Stimulated activated CD4-positive, alpha-beta T cell treated with anti-CD3 and anti-CD28 coated beads, Interleukin-12 subunit alpha, Interleukin-12 subunit beta, amount 100 ng/mL, for 24 hours (primary cell): ENCODE results near the gene KCNIP4.

Experiments
- DNase-seq, 2 experiments: peaks; one replicate each; pipeline ENCODE4 v3.0.0-alpha.2; 2020; ENCODE audit warnings: low read depth in 2 of 2

Gene KCNIP4

DNA sequence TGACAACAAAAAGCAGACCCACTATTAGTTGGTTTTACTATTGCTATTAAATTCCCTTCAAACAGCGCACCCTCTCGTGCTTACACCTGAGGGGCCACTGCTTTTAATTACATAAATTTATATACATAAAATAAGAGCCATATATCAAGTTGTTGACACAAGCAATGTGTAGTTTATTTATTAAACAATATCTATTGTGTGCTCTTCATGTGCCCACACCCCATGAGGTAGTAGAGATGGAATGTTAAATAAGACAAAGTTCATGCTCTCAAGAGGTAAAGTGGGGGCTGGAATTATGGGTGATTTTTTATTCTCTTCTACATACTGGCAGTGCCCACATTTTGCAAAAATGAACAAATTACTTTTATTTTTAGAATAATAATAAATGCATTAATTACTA, 47.3 kb downstream of the KCNIP4 start:
- DNase-seq = no peak

DNA sequence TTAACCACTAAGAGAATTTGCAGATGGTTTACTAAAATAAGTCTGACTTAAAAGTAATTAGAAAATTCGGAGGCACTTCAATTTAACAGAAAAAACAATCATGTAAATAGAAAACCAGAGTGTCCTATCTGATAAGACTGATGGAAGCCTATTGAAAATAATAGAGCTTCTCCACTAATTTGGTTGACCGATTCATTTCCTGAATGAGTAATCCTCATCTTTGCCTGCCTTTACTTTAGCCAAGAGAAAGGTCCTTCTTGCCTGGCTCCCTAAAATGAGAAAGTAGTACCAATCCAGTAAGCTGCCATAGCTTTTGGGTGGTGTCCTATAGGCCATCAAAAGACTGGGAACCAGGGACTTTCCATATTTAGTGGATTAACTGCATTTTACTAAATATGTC, 48.4 kb downstream of the KCNIP4 start:
- no peak for DNase-seq

DNA sequence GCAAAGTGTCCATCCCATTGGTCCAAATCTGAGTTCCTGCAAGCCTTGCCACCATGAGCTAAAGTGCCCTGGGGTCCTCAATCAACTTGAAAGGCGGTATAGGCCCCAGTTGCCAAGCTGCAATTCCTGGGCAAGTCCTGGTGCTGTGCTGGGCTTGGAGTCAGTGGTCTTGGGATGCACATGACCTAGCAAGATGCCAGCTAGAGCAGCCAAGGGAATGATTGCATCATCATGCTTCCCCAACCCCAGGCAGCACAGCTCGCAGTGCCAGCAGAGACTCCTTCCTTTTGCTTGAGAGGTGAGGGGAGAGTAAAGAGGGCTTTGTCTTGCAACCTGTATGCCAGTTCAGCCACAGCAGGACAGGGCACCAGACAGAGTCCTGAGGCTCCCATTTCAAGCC, 50.5 kb downstream of the KCNIP4 start:
- no peak for DNase-seq

DNA sequence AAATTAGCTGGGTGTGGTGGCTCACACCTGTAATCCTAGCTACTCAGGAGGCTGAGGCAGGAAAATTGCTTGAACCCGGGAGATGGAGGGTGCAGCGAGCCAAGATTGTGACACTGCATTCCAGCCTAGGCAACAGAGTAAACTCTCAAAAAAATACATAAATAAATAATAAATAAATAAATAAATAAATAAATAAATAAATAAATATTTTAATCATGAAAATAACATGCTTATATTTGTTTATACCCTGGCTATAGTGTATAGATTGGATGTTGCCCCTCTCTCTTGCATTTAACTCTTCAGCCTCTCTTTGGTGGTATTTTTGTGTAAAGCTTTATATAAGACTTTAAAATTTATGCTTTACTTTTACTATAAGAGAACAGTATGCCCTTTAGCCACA, 51.8 kb downstream of the KCNIP4 start:
- no peak for DNase-seq

DNA sequence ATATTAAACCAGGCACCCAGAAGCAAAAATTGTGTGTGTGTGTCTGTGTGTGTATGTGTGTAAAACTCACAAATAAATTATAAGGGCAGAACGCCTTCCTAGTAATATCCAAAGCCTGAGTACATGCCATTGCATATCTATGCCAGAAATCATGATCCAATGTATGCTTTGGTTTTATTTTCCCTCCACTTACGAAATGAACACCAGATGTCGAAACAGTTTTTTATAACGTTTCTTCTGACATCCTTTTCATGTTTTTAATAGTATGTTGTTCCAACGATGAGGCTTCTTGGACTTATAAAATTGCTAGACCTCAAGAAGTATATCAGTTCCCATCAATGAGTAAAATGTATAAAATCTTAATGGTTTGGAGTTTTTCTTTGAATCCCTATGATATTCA, 55.4 kb downstream of the KCNIP4 start:
- no peak for DNase-seq

DNA sequence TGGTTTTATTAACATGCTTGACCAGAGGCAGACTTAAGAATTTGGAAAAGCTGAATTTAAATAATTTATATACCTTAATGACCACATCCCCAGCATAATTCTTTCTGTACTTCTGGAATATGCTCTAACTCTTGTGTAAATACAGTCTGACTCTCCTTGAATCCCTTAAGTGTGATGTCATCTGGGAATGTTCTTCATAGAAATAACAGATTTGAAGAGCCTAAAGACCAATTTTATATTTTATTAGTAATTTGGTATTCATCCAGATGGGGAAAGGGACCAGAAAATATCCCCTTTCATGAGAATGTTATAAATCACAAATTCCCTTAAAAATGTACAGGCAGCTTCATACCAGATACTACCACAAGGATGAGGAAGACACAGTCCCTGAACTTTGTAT, 58.3 kb downstream of the KCNIP4 start:
- no peak for DNase-seq

DNA sequence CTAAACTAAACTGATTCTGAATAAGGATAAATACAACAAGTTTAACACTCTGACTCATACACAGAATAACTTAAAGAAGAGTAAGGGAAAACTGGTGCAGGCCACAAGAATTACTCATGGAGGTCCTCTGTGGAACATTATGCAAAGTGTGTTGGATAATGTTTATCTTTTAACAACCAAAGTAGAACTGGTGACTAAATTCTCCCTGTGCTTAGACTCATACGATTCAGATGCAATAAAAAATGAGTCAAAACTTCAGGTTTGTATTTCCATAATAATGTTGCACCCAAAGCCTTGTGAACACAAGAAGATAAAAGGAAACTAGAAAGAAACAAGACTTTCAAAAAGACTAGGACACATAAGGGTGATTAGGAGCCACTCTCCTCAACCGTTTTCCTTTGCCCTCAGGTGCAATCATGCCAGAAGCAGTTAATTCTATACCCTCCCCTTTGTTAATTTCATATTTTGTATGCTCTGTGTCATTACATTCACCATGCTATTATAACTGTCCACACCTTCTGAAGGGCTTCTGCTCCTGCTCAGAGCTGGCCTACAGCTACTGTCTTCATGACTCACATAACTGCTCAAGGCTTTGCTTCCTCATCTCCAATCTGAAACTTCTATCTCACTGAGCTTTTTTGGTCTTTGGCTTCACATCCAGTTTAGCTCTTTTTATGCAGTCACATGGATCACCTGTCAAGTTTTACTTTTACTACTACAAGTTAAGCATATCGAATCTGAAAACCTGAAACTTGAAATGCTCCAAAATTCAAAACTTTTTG, 60.2 kb downstream of the KCNIP4 start:
- no peak for DNase-seq

DNA sequence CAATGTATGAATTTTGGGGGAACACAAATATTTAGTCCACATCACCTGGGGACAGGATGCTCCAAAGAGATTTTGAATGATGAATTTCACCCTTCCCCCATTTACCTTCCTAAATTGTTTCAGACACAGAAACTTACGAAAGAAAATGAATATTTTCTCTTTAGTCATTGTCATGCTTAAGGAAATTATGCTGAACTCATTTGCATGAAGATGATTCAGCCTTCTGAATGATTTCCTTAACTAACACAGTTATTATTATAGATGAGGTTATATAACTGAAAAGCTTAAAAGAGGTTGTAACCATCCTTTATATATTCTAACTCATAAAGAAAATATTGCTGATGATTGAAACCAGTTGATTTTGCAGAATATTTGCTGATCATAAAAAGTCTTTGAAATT, 61.1 kb downstream of the KCNIP4 start:
- no peak for DNase-seq

DNA sequence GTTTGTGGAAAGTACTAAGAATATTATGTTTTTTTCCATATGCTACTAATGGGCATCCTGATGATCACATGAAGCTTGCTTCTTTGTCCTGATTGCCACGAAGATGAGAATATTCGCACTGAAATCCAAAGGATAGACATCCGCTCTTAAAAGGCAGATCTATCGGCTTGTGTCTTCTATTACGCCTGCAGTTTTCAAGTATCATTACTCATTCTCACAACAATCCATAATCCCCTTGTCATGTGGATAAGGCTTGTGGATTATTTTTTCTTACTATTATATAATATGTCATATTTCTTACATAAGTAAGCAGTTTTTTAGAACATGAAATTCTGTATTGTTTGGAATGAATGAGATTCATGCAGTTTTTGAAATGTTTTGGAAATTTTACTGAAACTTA, 62.8 kb downstream of the KCNIP4 start:
- DNase-seq = no peak

DNA sequence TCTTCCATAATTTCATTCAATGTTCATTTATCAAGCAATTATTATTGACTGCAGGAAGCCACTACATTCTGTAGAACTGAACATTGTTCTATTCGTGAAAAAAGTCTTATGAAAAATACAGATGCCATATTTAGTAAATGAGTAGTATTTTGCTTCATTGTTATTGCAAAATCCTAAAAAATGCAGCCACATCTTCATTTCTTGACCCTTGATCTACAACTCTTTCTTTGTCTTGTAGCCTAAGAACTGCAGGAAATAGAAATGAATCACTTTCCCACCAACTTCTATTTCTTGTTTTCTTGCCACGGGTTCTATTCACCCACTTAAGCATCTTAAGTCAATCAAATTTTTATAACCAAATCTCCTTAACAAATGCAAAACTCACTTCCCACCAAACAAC, 63.3 kb downstream of the KCNIP4 start:
- no peak for DNase-seq

DNA sequence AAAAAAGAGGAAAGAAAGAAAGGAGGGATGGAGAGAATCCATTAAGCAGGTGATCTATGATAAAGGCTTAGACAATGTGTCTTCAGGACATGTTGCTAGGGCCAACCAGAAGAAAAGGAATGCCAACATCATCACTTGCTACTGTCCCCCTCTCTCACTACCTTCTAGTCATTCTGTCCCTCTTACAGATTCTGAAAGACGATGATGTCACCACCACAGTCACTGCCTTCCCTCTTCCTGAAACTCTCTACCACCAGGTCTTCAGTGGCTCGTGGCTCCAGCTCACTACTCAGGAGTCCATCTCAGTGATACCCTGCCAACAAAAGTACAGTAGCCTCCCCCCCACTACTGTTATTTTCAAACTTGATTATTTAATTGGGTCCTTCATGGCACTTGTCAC, 64.0 kb downstream of the KCNIP4 start:
- DNase-seq = no peak

DNA sequence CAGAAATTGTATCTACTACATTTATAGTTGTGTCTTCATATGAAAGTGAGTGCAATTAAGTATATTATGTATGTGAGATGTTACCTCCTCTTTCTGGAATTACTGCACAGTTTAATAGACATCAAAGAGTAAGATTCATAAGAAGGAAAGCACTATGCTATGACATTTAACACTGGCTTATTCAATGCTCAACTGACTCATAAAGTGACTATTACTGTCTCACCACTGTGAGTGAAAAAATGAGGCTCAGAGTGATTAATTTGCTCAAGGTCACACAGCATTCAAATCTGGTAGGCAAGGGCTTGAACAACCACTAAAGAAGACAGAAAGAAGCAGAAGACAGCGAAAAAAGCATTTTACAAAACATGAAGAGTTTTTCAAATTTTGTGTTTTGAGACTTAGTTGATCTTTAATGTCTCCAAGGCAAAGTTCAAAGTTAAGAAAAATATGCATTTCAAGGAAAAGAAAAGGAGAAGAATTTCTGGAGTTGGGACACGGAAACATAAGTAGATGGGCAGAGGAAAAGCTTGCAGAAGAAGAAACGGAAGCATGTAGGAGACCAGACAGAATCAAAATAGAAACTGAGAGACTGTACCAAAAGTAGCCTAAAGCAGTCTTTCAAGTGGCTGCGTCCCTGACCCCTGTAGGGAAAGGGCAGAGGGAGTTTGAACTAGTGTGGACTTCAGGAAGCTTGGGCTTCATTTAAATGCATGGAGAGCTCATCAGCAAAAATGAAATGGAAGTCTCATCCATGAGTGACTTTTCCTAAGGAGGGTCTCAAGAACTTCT, 66.3 kb downstream of the KCNIP4 start:
- no peak for DNase-seq

DNA sequence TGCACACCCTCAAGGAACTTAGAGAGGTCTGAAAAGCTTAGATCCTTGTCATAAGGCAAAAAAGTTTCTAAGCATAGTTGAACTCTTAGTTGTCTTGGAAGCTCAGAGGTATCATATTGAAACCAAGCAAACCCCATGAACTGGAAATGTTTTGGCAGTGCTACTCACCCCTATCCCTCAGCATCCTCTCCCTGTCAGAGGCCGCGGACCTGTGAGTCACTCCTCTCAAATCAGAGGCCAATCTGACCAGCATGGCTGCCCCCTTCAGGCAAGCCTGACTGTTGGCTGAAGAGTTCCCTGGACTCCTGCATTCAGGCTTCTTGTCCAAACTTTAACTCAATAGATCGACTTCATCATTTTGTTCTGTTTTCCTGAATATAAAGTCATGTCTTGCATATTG, 69.4 kb downstream of the KCNIP4 start:
- DNase-seq = no peak

DNA sequence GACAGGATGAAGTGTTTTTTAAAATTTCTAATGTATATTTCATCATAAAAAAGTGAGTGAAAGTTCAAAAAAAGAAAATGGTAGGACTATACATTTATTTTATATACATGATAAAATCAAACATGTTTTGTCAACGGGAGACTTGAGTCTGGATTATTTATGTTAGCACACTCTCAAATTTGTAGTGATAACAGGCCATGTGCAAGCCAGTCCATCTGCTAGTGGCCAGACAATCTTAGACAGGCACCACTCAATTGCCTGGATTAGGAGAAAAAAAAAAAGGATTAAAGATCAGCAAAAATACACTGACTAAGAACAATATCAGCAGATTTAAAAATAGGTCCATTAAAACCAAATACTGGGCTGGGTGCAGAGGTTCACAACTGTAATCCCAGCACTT, 71.9 kb downstream of the KCNIP4 start:
- DNase-seq = no peak

DNA sequence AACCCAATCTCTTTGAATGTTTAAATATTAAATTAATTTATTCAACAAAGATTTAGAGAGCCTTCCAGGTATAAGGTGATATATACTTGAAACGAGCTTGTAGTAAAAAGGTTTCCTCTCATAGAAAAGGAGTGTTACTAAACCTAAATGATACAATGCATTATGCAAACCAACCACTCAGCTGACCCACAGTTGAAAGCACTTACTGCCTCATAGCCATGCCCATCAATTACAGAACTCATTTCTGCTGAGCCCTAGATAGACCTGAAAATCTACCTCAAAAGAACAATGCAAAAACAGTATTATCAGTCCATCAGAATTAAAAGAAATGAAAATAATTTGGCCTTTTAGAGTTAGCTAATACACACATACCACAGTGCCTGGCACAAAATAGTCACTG, 75.4 kb downstream of the KCNIP4 start:
- no peak for DNase-seq

DNA sequence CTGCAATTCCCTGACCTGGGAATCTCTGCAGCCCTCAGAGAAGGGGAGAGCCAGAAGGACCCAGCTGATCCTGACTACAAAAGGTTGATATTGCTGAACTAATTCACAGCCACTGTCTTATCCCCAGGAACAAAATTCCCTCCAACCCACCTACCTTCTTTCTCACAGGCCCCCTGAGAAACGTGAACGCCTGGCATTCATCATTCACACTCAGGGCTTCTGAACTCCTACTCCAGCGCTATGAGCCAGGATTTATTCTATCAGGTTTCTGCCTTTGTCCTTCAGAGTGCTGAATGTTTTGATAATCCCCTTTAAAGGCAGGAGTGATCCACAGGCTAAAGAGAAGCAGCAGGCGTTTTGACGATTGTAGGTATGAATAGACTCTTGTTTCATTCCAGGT, 76.5 kb downstream of the KCNIP4 start:
- DNase-seq = no peak

DNA sequence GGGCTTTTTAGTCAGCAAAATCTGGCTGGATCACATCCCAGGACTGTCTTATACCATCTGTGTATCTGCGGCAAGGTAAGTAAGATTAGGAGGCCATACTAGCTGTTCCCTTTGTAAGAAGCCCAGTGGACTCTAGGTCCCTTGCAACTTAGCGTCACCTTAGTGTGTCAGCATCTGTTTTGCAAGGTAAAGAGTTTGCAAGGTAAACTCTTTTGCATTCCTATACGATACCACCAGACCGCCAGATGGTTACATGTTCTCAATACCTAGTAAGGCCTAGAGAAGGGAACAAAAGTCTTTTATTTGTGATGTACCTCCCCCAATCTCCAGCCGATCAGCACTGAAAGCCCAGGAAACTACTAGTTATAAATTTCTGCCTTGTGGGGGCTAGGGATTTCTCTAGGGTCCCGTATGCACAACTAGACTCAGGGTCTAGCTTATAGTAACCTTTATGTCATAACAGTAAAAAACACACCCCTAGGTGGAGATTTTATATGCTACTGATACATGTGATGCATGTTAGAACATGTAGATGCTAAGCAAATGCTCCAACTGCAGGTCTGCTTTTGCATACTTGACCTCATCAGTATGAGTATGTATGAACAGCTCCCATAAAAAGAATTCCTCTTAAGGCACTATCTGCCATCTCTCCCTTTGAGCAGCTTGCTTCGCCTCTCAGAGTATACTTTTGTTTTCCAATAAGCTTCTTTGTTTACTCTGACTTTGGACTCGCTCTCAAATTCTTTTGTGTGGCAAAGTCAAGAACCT, 78.4 kb downstream of the KCNIP4 start:
- no peak for DNase-seq

DNA sequence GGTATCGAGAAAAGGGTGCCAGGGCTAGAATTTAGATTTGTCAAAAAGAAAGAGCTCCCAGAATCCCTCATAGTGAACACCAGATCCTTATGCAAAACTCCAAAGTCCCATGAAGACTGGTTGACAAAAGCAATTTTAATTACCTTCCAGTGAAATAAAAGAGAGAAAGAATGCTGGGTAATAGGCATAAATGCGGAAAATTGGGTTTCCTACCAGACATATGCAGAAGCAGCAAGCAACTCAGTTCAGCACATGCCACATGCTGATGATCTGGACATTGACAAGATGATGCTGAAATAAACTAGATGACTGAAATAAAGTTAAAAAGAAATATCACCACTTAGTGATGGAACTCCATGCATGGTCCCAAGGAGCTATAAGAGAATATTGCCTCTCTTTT, 83.9 kb downstream of the KCNIP4 start:
- no peak for DNase-seq

DNA sequence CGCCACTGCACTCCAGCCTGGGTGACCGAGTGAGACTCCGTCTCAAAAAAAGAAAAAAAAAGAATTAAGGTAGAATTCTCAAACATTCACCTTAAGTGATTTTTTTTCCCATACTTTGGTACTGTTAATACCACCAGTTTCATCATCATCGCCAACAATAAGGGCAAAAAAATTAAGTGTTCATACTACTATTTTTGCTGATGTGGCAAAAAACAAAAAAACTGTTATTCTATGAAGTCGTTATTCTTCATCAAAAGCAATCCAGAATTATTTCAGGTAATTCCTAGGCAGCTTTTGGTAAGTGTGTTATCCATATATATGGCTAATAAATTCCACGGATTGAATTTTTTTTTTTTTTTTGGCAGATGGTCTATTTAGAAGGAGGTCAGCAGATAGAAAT, 85.7 kb downstream of the KCNIP4 start:
- DNase-seq = no peak

DNA sequence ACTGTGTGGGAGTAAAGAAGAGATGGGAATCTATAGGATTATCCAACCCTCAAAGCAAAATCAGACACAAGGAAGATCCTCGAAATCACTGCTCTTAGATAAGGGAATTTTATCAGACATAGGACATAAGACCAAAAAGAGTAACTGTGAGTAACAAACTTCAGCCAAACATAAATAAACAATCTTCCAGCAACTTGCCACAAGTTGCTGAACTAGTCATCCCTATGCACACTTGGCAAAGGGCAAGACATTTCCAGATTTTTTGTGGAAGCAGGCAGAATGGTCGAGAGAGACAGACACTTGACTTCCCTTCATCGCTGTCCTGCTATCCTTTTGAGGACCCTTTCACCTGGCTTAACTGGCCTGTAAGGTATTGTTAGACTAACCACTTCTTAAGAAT, 89.6 kb downstream of the KCNIP4 start:
- DNase-seq = no peak

DNA sequence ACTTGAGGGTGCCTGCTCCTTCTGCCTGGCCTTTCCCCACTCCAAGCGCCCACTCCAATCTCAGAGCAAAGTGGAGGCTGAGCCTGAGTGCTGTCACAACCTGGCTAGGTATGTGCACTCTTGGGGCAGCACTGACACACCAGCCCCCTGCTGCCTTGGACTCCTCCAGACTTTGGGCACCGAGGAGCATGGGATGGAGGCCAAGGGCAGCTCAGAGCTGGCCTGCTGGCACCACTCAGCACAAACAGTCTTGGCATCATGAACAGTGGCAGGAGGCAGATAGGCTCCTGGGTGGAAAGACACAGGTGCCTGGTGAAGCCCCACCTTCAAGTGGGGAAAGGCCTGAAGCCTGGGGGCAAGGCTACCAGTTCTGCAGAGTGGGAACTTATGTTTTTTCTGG, 91.8 kb downstream of the KCNIP4 start:
- DNase-seq = no peak

DNA sequence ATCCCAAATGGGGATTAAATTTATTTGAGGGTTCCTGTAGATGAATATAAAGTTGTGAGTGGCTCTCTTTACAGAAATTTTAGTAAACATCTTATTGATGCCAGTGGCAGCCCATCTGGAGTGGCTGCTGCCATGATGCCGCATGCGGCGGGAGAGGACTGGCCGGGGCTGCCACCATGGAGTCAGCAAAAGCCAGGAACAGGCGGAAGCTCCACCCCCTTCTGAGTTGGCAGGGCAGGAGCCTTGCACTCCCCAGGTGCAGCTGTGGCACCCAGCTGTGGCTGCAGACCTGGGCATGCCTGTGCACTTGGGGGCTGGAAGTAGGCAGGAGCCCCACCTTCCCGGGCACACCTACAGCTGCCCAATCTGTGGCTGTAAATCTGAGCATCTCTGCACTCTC, 92.3 kb downstream of the KCNIP4 start:
- DNase-seq = no peak

DNA sequence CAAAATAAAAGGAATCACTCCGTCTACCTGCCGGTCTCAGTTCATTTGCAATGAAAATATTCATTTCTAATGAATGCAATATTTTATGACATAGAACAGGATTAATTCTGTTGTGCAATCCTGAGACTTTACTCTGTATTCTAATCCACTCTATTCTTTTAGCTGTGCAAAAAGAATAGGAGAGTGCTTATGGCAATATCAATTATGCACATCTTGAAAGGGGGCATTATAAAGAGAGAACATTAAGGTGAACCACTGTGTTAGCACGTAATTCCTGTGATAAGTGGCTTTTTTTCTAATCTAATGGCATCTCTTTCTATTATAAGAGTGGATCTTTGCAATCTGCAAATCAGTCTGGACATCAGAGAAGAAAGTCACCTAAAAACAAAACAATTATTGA, 99.5 kb downstream of the KCNIP4 start:
- no peak for DNase-seq
